ENCODE measurements around the gene MRGPRD.
A peak's percentile ranks its signal among the peaks of the same experiment; 100 is the strongest.

Gene MRGPRD

DNA sequence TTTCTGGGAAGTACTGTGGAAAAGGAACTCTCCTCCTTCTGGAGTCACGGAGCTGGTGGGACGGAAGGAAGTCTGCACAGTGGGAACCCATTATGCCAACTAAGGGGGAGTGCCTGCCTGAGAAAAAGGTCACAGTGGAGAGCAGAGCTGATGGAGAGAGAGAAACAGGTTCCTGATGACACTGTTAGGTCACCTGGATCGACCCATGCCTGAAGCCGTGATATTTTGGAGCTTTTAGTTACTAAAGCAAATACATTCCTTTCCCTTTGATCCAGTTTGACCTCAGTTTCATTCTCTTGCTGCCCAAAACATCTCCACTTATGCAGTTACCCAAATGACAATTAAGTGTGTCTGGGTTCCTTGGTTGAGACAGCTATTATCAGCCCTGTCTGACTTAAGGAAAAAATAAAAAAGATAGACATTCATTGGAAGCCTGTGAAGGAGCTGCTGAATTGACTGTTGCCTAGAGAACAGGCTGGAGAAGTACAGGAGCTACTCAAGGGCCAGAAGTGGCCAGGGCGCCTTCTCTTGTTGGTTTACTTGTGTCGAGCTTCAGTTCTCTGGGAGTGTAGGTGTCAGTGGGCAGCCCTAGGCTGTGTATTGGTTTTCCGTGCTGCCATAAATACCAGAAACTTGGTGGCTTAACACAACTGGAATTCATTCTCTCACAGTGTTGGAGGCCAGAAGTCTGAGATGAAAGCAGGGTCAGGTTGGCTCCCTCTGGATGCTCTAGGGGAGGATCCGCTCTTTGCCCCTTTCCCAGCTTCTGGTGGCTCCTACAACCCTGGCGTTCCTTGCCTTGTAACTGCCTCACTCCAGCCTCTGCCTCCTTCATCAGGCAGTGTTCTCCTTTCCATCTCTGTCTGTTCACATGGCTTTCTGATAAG, 13.6 kb downstream of the MRGPRD start:
- DNase-seq: no peak

DNA sequence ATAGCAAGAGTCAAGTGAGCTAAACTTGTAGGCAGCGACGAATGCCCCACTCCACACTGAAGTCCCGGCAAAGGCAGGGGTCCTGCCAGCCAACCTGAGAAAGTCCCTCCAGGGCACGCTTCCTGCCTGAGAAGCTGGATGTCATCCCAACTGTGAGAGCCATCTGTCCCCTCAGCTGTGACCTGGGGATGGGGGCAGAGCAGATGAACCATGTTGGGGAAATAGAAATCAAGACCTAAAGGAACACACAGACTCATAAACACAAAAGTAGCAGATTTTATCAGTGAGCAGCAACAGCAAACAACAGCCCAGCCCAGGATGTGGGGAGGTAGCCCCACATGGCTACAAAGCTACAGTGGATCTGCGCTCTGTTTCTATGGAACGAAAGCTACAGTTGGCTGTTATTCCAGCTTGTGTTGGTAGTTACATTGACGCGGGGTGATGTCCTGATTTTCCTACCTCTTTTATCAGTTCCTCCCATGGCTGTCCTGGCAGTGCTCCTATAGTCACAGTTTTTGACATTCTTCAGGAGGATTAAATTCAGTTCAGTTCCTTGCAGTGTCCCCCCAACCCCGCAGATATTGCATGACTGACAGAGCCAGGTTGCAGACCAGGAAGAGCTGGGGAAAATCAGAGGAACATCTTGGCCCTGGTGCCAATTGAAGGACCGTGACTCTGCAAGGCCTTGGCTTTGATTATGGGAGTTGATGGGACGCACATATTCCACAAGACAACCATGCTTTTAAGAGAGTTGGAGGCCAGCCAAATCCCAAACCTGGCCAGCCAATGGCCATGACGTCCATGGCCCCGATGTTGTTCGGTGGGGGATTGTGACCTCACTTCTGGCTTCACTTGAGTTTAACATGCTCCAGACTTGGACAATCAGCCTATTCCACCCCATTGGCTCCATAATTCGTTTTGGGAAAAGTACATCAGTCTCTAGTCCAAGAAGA, 14.6 kb downstream of the MRGPRD start:
- DNase-seq: no peak

DNA sequence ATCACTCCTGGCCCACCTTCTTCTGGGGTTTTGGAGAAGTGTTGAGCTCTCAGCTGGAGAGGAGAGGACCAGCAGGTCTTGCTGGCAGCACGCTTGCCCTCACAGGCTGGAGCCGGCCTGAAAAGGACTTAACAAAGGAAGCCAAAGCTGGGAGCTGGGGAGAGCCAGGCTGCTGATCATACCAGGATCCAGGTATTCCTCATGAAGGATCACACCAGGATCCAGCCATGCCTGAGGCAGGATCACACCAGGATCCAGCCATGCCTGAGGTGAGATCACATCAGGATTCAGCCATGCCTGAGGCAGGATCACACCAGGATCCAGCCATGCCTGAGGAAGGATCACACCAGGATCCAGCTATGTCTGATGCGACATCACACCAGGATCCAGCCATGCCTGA, 17.0 kb downstream of the MRGPRD start:
- no peak for DNase-seq

DNA sequence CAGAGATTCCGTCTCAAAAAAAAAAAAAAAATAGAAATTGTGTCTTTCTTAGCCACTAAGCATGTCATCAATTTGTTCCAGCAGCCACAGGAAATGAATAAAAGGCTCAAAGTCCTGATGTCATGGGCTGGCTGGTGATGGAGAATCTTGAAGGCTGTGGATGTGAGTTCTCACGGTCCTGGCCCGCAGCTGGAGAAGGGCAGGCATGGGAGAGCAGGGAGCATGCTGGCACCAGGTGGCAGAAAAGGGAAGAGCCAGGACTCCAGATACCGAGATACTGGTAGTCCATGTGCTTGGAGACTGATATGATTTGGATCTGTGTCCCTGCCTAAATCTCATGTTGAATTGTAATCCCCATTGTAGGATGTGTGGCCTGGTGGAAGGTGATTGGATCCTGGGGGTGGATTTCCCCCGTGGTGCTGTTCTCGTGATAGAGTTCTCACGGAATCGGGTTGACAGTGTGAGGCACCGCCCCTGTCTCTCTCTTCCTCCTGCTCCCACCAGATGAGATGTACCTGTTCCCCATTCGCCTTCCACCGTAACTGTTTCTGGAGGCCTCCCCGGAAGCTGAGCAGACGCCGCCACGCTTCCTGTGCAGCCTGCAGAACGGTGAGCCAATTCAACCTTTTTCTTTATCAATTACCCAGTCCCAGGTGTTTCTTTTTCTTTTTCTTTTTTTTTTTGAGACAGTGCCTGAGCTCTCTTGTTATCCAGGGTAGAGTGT, 18.1 kb downstream of the MRGPRD start:
- no peak for DNase-seq

DNA sequence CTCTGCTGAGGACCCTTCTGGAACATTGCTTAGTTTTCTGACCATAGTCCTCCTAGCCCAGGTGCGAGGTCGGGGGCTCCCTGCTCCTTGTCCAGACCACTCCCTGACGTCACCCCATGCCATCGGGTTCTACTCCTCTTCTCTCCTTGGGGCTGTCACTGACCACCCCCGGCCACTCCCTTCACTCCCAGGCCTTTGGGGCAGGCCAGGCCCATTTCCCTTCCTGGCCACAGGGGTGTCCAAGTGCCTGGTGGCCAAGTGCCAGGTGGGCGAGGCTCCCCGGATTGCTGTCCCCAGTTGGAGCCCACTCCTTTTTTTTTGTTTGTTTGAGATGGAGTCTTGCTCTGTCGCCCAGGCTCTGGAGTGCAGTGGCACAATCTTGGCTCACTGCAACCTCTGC, 19.5 kb downstream of the MRGPRD start:
- no peak for DNase-seq

DNA sequence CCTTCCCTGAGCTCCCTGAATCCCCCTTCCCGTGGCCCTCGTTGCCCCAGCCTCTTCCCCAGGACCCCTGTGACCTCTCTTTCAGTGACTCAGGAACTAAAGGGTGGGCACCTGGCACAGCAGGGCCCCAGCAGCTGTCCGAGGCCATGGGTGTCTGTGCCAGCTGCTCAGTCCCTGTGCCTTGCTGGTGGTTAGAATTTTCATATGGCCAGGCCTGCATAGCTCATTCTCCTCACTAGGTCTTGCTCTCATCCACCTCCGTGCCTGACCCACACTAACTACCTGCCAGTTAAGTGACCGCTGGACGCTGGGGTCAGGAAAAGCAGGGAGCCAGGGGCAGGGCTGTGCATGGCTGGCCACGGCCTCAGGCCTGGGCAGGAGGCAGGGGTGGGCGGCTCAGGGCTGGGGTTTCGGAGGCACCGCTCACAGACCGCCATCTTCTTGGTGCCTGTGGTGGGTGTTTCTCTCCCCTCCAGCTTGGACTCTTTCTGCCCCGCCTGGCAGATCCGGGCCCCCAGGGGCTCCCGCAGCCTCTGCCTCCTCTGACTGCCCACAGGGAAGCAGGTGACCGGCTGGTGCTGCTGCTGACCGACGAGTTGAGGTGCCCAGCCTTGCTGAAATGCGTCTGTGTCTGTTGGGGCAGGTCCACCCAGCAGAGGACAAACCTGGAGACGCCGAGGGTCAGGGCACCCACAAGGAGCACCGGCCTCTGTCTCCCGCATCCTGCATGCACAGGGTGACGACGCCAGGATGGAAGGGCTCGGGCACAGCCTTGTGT, 20.3 kb downstream of the MRGPRD start:
- no peak for DNase-seq

DNA sequence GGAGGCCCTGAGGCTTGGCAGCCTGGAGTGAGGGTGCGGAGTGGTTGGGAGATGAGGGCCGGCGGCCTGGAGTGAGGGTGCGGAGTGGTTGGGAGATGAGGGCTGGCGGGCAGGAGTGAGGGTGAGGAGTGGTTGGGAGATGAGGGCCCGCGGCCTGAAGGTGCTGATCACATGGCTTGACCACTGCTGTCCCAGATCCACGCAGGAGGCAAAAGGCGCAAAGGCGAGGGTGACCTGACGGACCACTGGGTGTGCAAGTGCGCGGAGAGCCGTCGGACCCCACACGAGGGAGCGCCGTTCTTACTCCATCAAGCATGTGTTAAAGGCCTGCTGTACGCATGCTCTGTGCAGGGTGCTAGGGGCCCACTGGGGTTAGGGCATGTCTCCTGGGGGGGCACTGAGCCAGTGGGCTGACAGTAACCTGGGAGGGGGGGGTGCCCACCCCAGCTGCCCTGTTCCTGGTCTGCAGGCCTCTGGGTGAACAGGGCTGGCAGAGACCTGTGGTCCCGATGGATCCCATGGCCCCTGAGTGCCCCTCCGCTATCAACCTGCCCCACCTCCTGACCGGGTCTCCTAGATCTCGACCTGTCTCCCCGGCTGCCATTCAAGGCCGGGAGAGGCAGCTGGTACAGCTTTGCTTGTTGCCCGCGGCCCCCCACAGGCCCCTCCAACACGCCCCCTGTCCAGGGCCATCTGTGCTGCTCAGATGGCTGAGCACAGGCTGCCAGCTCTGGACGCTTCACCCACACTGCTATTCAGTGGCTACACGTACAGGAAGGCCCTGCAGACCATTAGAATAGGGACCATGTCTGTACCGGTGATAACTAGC, 21.1 kb downstream of the MRGPRD start:
- DNase-seq: no peak

DNA sequence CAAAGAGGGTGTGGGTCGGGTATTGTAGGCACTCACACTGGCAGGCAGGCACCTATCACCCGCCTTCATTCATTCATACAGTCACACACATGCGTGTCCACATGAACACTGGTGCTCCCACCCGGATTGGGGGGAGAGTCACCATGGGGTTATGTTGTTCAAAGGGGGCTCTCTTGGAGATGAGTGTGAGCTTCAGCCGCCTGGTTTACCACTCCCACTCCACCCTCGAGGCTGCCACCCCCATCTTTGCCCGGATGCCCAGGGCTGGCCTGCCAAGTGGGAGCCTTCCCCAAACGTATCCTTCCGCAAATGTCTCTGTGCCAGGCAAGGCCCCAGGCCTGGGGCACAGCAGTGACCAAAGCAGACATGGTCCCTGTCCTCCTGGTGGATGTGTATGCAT, 22.6 kb downstream of the MRGPRD start:
- DNase-seq: no peak

DNA sequence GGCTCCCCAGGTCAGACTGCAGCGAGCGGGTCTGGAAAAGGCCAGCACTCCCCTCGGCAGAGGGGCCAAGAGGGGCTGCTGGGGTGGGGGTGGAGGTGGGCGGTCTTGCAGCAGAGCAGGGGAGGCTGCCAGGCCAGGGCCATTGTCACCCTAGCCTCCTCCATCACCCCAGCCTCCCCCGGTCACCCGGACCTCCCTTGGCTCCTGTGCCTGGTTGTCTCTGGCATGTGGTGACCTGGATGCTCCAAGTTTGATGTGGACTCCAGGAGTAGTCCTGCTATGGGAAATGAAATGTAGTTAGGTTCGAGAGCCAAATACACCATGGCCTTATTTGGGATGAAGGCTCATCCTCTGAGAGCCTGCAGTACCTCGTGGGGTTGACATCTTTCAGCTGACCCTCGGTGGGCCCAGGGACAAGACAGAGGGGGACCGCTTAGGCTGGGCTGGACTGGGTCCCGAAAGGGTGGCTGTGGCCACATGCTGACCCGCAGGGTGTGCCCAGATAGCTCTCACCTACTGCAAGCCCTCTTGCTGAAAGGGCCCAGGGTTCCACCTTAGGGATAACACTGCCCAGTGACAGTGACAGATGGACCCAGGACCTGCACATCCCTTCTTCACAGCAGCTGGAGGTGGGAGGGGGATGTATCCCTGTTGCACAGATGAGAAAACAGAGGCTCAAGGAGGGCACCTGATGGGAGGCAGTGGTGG, 24.1 kb downstream of the MRGPRD start:
- DNase-seq: no peak

DNA sequence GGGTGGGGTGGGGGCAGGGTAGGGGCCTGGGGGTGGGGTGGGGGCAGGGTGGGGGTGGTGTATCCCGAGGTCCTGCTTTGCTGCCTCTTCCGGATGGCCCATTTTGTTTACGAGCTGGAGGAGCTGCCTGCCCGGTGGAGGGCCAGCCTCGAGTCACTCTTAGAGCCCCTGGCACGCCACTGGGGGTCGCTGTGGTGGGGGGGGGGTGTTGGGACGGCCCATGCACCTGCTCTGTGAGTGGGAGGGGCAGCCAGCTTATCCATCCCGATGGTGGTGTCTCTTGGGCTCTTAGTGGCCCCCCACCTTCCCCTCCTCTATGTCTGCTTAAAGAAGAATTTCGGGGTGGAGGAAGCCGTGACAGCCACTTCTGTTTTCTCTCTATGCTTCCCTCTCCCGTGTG, 24.6 kb downstream of the MRGPRD start:
- DNase-seq: peak; percentile 7 to 22

DNA sequence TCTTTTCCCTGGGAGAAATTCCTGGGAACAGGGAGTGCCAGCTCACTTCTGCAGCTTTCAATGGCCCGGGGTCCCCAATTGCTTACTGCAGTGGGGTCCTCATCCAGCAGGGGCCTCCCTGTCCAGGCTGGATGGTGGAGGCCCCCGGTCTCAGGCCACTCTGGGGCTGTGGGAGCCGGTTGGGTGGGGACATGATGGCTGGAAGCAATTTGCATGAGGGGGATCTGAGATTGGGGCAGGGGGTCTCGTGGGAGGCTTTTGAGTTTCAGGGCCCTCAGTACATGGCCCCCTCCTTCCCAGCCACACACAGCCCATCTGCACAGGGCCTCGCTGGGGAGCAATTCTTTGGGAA, 25.2 kb downstream of the MRGPRD start:
- no peak for DNase-seq

DNA sequence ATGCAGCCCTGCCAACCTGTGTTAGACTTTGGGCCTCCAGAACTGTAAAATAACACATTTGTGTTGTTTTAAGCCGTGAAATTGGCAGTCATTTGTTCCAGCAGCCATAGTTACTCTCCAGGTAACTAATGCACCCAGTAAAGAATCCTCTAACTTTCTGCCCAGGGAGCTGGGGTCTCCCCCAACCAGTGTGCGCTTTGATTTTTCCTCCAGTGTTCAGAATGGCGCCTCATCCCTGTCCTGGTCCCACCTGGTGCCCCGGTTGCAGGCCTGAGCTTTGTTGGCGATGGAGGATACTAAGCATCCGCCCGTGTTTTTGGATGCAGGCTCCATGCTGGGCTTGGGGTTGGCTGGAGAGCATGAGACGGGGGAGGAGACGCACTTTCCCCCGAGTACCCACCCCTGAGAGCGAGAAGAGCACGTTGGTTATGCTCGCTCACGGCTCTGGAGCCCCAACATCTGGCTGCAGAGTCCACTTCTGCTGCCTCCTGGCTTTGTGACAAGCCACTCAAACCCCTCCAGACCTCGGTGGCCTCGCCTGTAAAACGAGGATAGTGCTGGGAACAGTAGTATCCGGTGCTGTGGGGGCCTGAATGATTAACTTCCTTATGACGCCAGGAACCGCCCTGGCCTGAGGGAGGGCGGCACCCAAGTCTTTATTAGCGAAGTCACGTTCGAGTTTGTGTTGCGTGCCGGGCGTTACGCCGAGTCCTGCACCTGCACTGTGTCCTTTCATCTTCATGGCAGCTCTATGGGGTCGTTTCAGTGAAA, 25.8 kb downstream of the MRGPRD start:
- no peak for DNase-seq

DNA sequence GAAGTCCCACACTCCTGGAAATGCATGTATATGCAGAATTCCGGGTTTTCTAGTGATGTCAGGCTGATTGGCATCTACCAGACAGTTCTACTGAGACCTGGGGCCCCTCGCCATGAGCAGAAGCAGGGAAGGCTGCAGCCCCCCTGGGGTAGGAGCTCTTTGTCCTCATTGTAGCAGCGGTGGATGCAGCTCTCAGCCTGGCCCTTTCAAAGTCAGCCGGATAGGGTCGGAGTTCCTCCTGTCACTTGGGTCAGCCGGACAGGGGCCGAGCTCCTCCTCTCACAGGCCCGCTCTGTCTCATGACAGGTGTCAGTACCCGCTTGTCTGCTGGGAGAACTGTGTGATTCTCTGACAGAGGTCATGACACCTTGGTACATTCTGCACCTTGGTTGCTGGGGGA, 30.0 kb downstream of the MRGPRD start:
- no peak for DNase-seq

DNA sequence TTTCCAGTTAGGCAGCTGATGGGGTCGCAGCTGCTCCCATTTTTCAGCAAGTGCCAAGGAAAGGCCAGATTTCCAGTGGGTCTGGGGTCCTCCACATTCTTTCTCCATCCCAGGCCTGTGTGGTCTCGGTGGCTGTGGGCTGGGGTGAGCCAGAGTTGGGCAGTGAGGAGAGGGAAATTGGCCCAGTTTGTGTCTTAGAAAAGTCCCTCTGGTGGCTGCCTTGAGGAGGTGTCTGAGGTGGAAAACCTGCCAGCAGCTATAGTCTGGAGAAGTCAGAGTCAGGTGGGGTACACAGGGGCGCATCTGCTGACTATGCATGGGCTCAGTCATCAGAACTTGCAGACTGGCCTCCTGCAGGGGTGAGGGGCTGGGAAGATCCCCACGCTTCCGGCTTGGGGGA, 30.5 kb downstream of the MRGPRD start:
- DNase-seq: no peak

DNA sequence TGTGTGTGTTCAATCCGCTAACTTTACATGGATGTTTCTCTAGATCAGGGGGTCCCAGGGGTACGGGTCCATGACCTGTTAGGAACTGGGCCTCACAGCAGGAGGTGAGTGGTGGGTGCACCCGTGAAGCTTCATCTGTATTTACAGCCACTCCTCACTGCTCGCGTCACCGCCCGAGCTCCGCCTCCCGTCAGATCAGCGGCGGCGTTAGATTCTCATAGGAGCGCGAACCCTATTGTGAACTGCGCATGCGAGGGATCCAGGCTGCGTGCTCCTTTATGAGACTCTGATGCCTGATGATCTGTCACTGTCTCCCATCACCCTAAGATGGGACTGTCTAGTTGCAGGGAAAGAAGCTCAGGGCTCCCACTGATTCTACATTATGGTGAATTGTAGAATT, 31.9 kb downstream of the MRGPRD start:
- no peak for DNase-seq

DNA sequence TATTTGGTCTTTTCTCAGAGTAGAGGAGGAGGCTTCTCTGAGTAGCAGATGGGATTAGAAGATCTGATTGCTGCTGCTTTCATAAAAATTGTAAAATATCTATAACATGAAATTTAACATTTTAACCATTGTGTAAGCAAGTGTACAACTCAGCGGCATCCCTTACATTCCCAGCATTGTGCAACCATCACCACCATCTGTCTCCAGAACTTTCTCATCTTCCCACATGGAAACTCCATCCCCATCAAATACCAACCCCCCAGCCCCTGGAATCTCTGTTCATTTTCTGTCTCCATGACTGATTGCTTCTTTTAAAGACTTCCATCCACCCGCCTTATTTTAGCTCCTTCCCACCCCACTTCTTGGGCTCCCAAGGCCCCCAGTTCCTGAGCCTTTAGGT, 32.3 kb downstream of the MRGPRD start:
- no peak for DNase-seq

DNA sequence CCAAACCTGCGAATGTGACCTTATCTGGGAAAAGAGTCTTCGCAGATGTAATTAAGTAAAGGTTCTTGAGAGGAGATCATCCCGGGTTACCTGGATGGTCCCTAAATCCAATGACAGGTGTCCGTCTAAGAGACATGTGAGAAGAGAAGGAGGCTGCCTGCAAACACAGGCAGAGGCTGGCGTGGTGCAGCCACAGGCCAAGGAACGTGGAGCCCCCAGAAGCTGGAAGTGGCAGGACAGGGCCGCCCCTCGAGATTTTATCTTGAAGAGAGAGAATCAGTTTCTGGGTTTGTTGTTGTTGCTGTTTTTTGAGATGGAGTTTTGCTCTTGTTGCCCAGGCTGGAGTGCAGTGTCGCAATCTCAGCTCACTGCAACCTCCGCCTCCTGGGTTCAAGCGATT, 33.6 kb downstream of the MRGPRD start:
- no peak for DNase-seq

DNA sequence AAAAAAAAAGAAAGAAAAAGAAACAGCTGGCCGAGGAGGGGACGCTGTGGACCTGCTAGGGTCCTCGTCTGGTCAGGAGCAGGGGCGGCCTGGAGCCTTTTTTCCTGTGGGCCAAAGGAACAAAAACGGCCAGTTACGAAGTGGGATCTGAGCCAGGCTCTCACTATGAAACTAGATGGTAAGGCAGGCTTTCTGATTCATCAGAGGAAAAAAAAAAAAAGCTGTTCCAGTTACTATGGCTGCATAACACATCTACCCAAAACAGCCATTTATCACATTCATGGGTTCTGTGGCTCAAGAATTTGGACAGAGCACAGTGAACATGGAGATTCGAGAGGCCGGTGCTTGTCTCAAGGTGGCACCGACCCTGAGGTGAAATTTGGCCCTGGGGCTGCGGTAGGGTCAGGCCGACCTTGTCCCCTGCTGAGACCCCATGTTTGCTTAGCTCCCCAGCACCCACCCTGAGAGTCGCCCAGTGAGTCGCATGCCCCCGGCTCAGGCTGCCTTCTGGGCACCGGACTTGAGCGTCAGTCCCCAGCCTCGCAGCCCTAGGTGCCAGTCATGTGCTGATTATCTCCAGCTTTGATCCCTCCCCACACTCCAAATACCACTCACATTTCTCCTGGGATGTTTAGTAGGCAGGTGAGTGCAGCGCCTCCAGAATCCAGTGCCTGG, 34.2 kb downstream of the MRGPRD start:
- no peak for DNase-seq

DNA sequence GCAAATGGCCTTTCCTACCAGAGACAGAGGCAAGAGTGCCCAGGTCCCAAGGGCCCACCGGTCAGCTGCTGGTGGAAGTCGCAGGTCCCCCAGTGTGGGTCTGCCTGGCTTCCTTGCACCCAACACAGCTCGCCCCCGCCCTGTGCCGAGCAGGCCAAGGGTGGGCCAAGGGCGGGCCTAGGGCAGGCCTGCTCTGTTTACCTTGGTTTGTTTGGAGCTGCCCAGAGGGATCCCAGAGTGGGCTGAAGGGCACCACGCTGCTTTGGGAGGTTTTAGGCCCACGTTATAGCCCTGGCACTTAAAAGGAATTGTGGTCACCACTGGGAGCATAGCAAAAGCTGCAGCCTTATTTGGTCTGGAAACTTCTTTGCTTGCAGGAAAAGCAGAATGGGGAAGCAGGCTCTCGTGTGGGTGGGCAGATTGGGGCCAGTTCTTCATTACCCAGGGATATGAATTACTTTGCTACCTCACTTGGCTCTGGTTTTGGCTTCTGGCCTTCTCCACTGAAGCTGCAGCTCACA, 38.0 kb downstream of the MRGPRD start:
- DNase-seq: no peak

Data from stimulated activated CD4-positive, alpha-beta T cell treated with anti-CD3 and anti-CD28 coated beads, Interleukin-2, amount 100 ng/mL, for 48 hours (primary cell).